SW 1271 (cell line): ENCODE measurements around the gene DLG5.
"Not testable (repeated sequence)": the region's sequence is repeated elsewhere in the genome, so short reads cannot be mapped to it uniquely, and the experiment has no call there.

Experiments used
- DNase-seq, 2 experiments: peaks; one replicate each; lab custom pipeline; 2025; lab: John Stamatoyannopoulos, UW

DLG5 gene

GRCh38 chr10:77768039-77768438 lies 158.5 kb downstream of the DLG5 start:
- DNase-seq: no peak

- no peak for DNase-seq
Measured at GRCh38 chr10:77763453-77764430, 162.8 kb downstream of the DLG5 start.

- DNase-seq: not testable (repeated sequence)
Measured at GRCh38 chr10:77758406-77758805, 168.1 kb downstream of the DLG5 start.

GRCh38 chr10:77756319-77757232 lies 170.0 kb downstream of the DLG5 start:
- DNase-seq: peak in 1 of 2 experiments; percentile 32

GRCh38 chr10:77746047-77746707 lies 180.4 kb downstream of the DLG5 start:
- DNase-seq: no peak

GRCh38 chr10:77744245-77744644 lies 182.3 kb downstream of the DLG5 start:
- DNase-seq: no peak

GRCh38 chr10:77742172-77742571 lies 184.4 kb downstream of the DLG5 start:
- no peak for DNase-seq

GRCh38 chr10:77741746-77742145 lies 184.8 kb downstream of the DLG5 start:
- DNase-seq: no peak
